OCI-LY3 (cell line): ENCODE measurements around the gene NUP98.
A peak's percentile ranks its signal among the peaks of the same experiment; 100 is the strongest.

ENCODE experiments used
- H2AFZ ChIP-seq: fragments of 200-600, 300-600 bp; shearing (Covaris generic); 2 replicates; pipeline ENCODE4 v1.6.0; 2014; ENCODE audit warnings: antibody characterized with exemption, low read depth, low read length
- H3K27ac ChIP-seq: fragments of 200-600, 300-600 bp; sonication (generic); 2 replicates; pipeline ENCODE4 v1.5.1; 2014; ENCODE audit warnings: mild to moderate bottlenecking, low read length, moderate library complexity, mixed read lengths
- H3K27me3 ChIP-seq: fragments of 200-600, 300-600 bp; sonication (generic); 2 replicates; pipeline ENCODE4 v1.6.1; 2014; ENCODE audit warnings: low read depth, low read length, mixed read lengths
- H3K36me3 ChIP-seq: fragments of 200-600, 300-600 bp; sonication (generic); replicated peaks from 2 replicates; pipeline ENCODE3; 2014; ENCODE audit warnings: low read depth, low read length, mixed read lengths
- H3K4me1 ChIP-seq: fragments of 300-600, 200-600 bp; sonication (generic); 2 replicates; pipeline ENCODE4 v1.6.1; 2014; ENCODE audit warnings: low read length, mixed read lengths
- H3K4me2 ChIP-seq: fragments of 200-600, 300-600 bp; sonication (generic); 2 replicates; pipeline ENCODE4 v1.6.1; 2014; ENCODE audit warnings: low read length, mixed read lengths
- H3K4me3 ChIP-seq: fragments of 300-600, 200-600 bp; sonication (generic); 2 replicates; pipeline ENCODE4 v1.5.1; 2014; ENCODE audit warnings: antibody characterized with exemption, mild to moderate bottlenecking, low read length, moderate library complexity
- H3K79me2 ChIP-seq: fragments of 300-600, 200-600 bp; shearing (Covaris generic); 2 replicates; pipeline ENCODE4 v1.6.1; 2014; ENCODE audit warnings: mild to moderate bottlenecking, low read length, mixed read lengths
- H3K9ac ChIP-seq: fragments of 300-600, 200-600 bp; shearing (Covaris generic); 2 replicates; pipeline ENCODE4 v1.6.0; 2014; ENCODE audit warnings: mild to moderate bottlenecking, low read length, moderate library complexity
- H3K9me3 ChIP-seq: fragments of 200-600, 300-600 bp; shearing (Covaris generic); 2 replicates; pipeline ENCODE4 v1.6.1; 2014; ENCODE audit warnings: low read length, mixed read lengths; ENCODE audit not compliant: insufficient read depth
- H4K20me1 ChIP-seq: fragments of 200-600, 300-600 bp; sonication (generic); 2 replicates; pipeline ENCODE4 v1.6.1; 2016; ENCODE audit warnings: low read length, mixed read lengths; ENCODE audit not compliant: insufficient read depth
- EZH2phosphoT487 ChIP-seq: fragments of 200-600 bp; shearing (Covaris generic); IDR thresholded peaks from 2 replicates; pipeline ENCODE4 v1.6.1; 2018; ENCODE audit warnings: antibody characterized with exemption, mixed run types, low read depth
- TF ChIP-seq, protein P1 (sequence below): fragments of 200-600, 300-600 bp; sonication (generic); IDR thresholded peaks from 2 replicates; pipeline ENCODE4 v1.5.1; 2014; ENCODE audit warnings: antibody characterized with exemption, low read length, low read depth

The NUP98 gene

DNA sequence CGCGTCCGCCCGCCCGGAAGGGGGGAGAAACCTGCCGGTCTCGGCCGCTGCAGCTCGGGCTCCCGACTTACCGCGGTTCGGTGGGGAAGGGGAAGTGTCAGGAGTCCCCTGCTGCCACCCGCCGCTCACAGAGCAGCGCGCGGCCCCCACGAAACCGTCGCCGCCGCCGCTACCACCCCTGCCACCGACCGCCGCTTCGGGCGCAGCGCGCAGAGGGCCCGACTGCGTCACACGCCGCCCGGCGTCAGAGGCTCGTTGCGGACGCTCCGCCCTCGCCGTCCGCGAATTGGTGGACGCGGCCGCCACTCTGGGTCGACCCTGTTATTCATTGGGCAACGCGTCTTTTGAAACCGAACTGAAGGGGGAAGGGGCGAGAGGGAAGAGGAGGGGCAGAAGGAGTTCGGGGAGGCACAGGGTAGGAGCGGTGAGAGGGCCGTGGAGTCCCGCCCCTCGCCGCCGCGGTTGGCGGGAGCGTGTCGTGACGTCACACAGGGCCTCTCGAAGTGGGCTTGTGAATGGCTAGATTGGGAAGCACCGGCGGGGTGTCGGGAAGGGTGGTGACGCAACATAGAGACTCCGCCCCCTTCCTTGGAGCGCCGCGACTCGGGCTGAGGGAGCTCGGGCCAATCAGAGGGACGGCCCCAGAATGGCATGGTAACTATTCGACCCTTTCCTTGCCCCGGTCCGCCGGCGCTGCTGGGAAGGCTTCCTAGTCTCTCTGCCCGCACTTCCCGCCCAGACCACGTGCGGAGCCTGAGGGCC, at the start of gene NUP98:
Gene NUP98 (minus strand): TSS at position 226 of the 762 bp plus-strand sequence. CDS start 15,437 bp downstream, outside the sequence.
- H3K9ac ChIP-seq, result peak within 1 kb of the TSS; percentile 98
- H3K36me3 ChIP-seq, result peaks cover 30% of the 10 kb centered on the region
- H3K27ac ChIP-seq, result peak within 1 kb of the TSS; percentile 74
- peaks cover 16% of the 10 kb centered on the region for H3K4me1 ChIP-seq
- H3K9me3 ChIP-seq, result no peaks in the 10 kb centered on the region
- no peaks in the 10 kb centered on the region for H3K27me3 ChIP-seq
- TF ChIP-seq, protein P1, sequence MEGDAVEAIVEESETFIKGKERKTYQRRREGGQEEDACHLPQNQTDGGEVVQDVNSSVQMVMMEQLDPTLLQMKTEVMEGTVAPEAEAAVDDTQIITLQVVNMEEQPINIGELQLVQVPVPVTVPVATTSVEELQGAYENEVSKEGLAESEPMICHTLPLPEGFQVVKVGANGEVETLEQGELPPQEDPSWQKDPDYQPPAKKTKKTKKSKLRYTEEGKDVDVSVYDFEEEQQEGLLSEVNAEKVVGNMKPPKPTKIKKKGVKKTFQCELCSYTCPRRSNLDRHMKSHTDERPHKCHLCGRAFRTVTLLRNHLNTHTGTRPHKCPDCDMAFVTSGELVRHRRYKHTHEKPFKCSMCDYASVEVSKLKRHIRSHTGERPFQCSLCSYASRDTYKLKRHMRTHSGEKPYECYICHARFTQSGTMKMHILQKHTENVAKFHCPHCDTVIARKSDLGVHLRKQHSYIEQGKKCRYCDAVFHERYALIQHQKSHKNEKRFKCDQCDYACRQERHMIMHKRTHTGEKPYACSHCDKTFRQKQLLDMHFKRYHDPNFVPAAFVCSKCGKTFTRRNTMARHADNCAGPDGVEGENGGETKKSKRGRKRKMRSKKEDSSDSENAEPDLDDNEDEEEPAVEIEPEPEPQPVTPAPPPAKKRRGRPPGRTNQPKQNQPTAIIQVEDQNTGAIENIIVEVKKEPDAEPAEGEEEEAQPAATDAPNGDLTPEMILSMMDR, result no peak
- TF ChIP-seq EZH2phosphoT487, result no peak
- H3K79me2 ChIP-seq, result peaks cover 61% of the 10 kb centered on the region
- H3K4me3 ChIP-seq, result peak within 1 kb of the TSS; percentile 95
- peak within 1 kb of the TSS; percentile 90 for H3K4me2 ChIP-seq
- H2AFZ ChIP-seq, result peak within 1 kb of the TSS; percentile 75
- H4K20me1 ChIP-seq, result peaks cover 40% of the 10 kb centered on the region

DNA sequence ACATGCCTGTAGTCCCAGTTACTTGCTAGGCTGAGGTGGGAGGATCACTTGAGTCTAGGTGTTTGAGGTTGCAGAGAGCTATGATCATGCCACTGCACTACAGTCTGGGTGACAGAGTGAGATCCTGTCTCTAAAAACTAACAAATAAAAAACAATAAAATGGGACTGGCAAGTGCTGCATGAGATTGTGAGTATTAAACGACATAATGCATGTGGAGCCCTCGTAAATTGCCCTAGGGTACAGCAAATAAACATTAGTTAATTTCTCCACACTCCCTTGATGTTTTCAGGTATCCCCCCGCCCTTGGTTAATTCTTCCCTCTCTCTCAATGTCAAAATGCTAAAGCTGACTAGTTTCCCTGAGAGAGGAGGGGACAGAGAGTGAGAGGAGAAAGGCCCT, 48.3 kb upstream of the NUP98 start:
- Histone ChIP-seq H3K9me3 (no peaks in the 10 kb centered on the region), H4K20me1 (no peaks in the 10 kb centered on the region), H3K36me3 (no peaks in the 10 kb centered on the region), H2AFZ (no peak overlapping the region), H3K4me1 (peaks cover 10% of the 10 kb centered on the region), H3K27ac (no peak overlapping the region), H3K79me2 (peaks cover under 1% of the 10 kb centered on the region; the same call in 1 of the 2 replicates), H3K4me2 (no peak overlapping the region), H3K4me3 (no peak overlapping the region), H3K27me3 (peaks cover 8% of the 10 kb centered on the region), H3K9ac (no peak overlapping the region)
- no peak for TF ChIP-seq EZH2phosphoT487
- TF ChIP-seq, protein P1, result no peak

DNA sequence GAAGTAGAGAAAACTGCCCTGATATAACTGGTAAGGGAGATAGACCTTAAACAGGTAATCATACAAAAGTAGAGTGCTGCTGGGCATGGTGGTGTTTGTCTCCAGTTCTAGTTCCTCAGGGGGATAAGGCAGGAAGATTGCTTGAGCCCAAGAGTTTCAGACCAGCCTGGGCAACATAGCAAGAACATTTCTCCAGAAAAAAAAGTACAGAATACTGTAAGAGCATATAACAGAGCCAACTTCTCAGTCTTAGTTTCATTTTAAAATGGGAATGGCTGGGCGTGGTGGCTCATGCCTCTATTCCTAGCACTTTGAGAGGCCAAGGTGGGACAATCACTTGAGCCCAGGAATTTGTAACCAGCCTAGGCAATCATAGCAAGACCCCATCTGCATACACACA, 47.9 kb upstream of the NUP98 start:
- TF ChIP-seq, protein P1, result no peak
- no peak for TF ChIP-seq EZH2phosphoT487
- peaks cover 8% of the 10 kb centered on the region for H3K27me3 ChIP-seq
- peaks cover 10% of the 10 kb centered on the region for H3K4me1 ChIP-seq
- no peaks in the 10 kb centered on the region for H4K20me1 ChIP-seq
- no peak overlapping the region for H2AFZ ChIP-seq
- no peak overlapping the region for H3K4me2 ChIP-seq
- no peak overlapping the region for H3K4me3 ChIP-seq
- peaks cover 5% of the 10 kb centered on the region for H3K79me2 ChIP-seq
- H3K9me3 ChIP-seq, result no peaks in the 10 kb centered on the region
- H3K9ac ChIP-seq, result no peak overlapping the region
- H3K36me3 ChIP-seq, result no peaks in the 10 kb centered on the region
- H3K27ac ChIP-seq, result no peak overlapping the region

DNA sequence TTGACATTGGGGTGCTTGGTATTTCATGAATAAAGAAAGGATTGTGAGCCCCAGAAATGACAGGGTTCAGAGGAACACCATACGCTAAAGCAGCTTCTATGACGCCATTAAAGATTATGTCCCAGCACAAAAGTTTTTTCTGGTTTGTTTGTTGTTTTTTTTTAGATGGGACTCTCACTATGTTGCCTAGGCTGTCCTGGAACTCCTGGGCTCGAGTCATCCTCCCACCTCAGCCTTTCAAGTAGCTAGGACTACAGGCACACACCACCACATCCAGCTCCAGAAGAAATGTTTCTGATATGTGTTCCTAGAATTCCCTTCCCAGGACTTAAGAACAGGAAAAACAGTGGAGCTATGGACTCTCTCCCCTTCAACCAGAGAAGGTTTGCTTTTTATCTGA, 46.0 kb upstream of the NUP98 start:
- peaks cover 22% of the 10 kb centered on the region for H3K4me1 ChIP-seq
- peaks cover 5% of the 10 kb centered on the region for H3K27me3 ChIP-seq
- H3K27ac ChIP-seq, result no peak overlapping the region
- peaks cover 24% of the 10 kb centered on the region for H3K79me2 ChIP-seq
- H3K36me3 ChIP-seq, result peaks cover 6% of the 10 kb centered on the region
- TF ChIP-seq EZH2phosphoT487, result no peak
- TF ChIP-seq, protein P1, result no peak
- H3K4me2 ChIP-seq, result no peak overlapping the region
- peaks cover 16% of the 10 kb centered on the region for H4K20me1 ChIP-seq
- H3K9me3 ChIP-seq, result no peaks in the 10 kb centered on the region
- no peak overlapping the region for H3K9ac ChIP-seq
- H2AFZ ChIP-seq, result no peak overlapping the region
- no peak overlapping the region for H3K4me3 ChIP-seq
